ENCODE measurements around the gene SPACA6. TPM values are rescaled to one million over a fixed set of nuclear protein-coding genes. Genes with fewer than 3 reads are reported as not detected.

Gene SPACA6
- total RNA-seq, 6 experiments from 2014 or later: 0.98 to 4.7 (median 2.3) TPM

DNA sequence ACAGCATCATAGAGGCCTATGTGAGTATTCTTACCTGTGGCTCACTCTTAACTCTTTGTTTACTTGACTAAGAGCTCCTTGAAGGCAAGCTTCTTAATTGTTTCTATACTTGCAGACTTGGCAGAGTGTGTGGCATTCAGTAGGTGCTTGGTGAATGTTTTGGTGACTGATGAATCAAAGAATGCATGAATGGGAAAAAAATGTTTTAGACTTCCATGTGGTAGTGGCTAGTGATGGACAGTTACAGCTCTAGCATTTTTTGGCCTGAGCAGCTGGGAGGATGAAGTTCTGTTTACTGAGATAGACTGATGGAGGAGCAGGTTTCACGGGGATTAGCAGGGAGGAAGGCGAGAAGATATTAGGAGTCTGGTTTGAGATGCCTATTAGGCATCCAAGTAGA, 17.0 kb downstream of the SPACA6 start:
- H3K4me1 ChIP-seq: no peaks in the 10 kb centered on the region
- no peak overlapping the region for H3K4me3 ChIP-seq
- no peaks in the 10 kb centered on the region for H3K27me3 ChIP-seq
- intact Hi-C loops (cut with DNase I): no loop called here
- H3K36me3 ChIP-seq: no peaks in the 10 kb centered on the region
- ATAC-seq (no peak), DNase-seq (no peak)
- H3K27ac ChIP-seq: no peak overlapping the region
- TF ChIP-seq CTCF (IDR thresholded peaks at IDR 0.05) (no peak), POLR2A (IDR thresholded peaks at IDR 0.05) (no peak)
- no peaks in the 10 kb centered on the region for H3K9me3 ChIP-seq
- WGBS (ENCODE audit: insufficient coverage, low coverage, low lambda C conversion rate, missing lambda C conversion rate): 56% methylated on average over 2 of the region's 2 CpGs

GRCh38 chr19:51711702-51712101, 18.6 kb downstream of the SPACA6 start:
- no CpG with 5 or more reads among the region's 1 CpG for WGBS (ENCODE audit: insufficient coverage, low coverage, low lambda C conversion rate, missing lambda C conversion rate)
- no peak for TF ChIP-seq POLR2A (IDR thresholded peaks at IDR 0.05)
- TF ChIP-seq CTCF (IDR thresholded peaks at IDR 0.05): no peak
- ATAC-seq: no peak

GRCh38 chr19:51712461-51713081, 19.4 kb downstream of the SPACA6 start:
- DNase-seq: peak in 1 of 3 donors; percentile 8
- H3K9me3 ChIP-seq: no peaks in the 10 kb centered on the region
- TF ChIP-seq CTCF (IDR thresholded peaks at IDR 0.05): no peak
- no peak for TF ChIP-seq POLR2A (IDR thresholded peaks at IDR 0.05)
- H3K4me1 ChIP-seq: no peaks in the 10 kb centered on the region
- 40% methylated on average over 9 of the region's 9 CpGs for WGBS (ENCODE audit: insufficient coverage, low coverage, low lambda C conversion rate, missing lambda C conversion rate)
- no peak overlapping the region for H3K4me3 ChIP-seq
- no peak overlapping the region for H3K27ac ChIP-seq
- no peak for ATAC-seq
- H3K36me3 ChIP-seq: no peaks in the 10 kb centered on the region
- H3K27me3 ChIP-seq: no peaks in the 10 kb centered on the region
- intact Hi-C loops (cut with DNase I): no loop called here

More at GRCh38 chr19:51711702-51712101, 18.6 kb downstream of the SPACA6 start:
- no peak overlapping the region for H3K27ac ChIP-seq
- H3K4me1 ChIP-seq: no peaks in the 10 kb centered on the region
- DNase-seq: no peak
- no peak overlapping the region for H3K4me3 ChIP-seq
- H3K27me3 ChIP-seq: no peaks in the 10 kb centered on the region
- no peaks in the 10 kb centered on the region for H3K36me3 ChIP-seq
- intact Hi-C loops (cut with DNase I): no loop called here
- H3K9me3 ChIP-seq: no peaks in the 10 kb centered on the region

- no peak overlapping the region for H3K4me3 ChIP-seq
- H3K27ac ChIP-seq: no peak overlapping the region
- no peaks in the 10 kb centered on the region for H3K27me3 ChIP-seq
- DNase-seq (peak in 1 of 3 donors; percentile 44), ATAC-seq (peak in 1 of 4 donors; percentile 32)
- H3K9me3 ChIP-seq: no peaks in the 10 kb centered on the region
- no peaks in the 10 kb centered on the region for H3K4me1 ChIP-seq
- intact Hi-C loops (cut with DNase I): no loop called here
- 93% methylated on average over 16 of the region's 74 CpGs for WGBS (ENCODE audit: insufficient coverage, low coverage, low lambda C conversion rate, missing lambda C conversion rate)
- no peaks in the 10 kb centered on the region for H3K36me3 ChIP-seq
- TF ChIP-seq CTCF (IDR thresholded peaks at IDR 0.05) (no peak), POLR2A (IDR thresholded peaks at IDR 0.05) (no peak)
These were observed 20.5 kb downstream of the SPACA6 start for GRCh38 chr19:51713319-51714285.
